Astrocyte of the cerebellum (primary cell): ENCODE measurements around the gene FNDC11.

Experiments used
- DNase-seq: peaks from one replicate; pipeline ENCODE4 v3.0.0-alpha.2; 2011; ENCODE audit warnings: low read depth
- H3K4me3 ChIP-seq: 2 replicates; pipeline ENCODE4 v1.5.1; 2011; ENCODE audit warnings: mild to moderate bottlenecking, low read depth, low read length, moderate library complexity
- CTCF ChIP-seq: IDR thresholded peaks from 2 replicates; pipeline ENCODE4 v1.5.1; 2012; ENCODE audit warnings: low read length, low read depth, moderate library complexity, mild to moderate bottlenecking; ENCODE audit errors: missing control alignments
- in situ Hi-C: cut with HindIII; loops from 2 replicates; pipeline ENCODE4 v1.10.0; 2017; ENCODE audit warnings: low sequenced_read_pairs

FNDC11 gene

DNA sequence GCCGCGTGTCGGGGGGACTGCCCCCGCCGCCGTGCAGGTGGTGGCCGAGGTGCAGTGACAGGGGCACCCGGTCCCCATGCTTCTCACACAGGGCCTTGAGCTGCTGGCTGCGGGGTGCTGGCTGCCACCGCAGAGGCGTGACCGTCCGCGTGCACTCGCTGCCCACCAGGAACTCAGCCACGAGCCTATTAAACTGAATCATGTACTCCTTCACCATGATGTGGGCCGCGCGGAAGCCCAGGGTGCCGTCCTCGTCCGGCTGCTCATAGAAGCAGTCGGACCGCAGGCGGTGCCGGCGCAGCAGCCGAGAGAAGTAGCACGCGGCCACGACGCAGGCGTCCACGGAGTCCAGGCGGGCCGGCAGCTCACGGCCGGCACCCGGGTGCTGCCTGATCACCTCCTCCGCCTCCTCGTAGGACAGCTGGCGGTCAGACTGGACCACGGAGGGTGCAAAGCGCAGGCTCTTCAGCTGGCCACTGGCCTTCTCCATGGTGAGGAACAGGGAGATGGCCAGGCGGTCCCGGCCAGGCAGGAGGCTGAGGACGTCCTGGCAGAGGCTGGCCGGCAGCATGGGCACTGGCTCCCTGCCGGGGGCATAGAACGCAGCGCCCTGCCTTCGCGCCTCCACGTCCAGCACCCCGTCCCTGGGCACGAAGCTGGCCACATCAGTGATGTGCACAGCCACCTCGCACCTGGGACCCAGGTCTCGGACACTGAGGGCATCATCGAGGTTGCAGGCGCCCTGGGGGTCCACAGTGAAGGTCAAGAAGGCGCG, 10.3 kb downstream of the FNDC11 start:
- in situ Hi-C loops: no loop called here
- no peak for TF ChIP-seq CTCF
- no peak for DNase-seq
- no peak overlapping the region for H3K4me3 ChIP-seq

DNA sequence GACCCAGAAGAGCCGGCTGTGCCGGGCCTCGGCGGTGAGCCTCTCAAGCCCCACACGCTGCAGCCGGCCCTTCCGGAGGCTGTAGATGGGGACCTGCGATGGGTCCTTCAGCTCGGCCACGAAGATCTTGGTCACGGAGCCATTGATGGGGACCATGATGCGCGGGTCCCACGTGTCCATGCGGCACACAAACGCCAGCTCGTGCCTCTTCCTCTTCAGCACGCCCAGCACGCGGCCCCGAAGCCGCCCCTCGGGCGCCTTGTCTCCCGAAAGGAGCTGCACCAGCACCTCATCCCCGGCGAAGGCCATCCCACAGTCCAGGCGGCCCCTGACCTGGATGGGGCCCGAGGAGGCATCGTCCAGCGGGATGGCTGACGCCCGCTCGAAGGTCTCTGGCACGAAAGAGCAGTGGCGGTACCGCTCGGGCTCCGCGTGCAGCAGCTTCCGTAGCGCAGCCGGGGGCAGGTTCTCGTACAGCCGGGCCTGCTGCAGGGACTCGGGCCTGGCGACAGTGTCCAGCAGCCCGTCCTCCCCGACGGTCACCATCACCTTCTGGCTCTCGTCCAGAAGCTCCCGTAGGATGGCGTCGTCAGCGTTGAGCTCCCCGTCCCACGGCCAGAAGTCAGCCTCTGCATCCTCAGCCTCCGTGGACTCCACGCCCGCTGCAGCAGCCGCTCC, 11.2 kb downstream of the FNDC11 start:
- no peak for TF ChIP-seq CTCF
- in situ Hi-C loops: no loop called here

GRCh38 chr20:63565699-63566335, 11.9 kb downstream of the FNDC11 start:
- no peak for TF ChIP-seq CTCF
- no peak for DNase-seq
- in situ Hi-C loops: no loop called here
- no peak overlapping the region for H3K4me3 ChIP-seq

More for the DNA sequence above, 11.2 kb downstream of the FNDC11 start:
- DNase-seq: no peak
- H3K4me3 ChIP-seq: no peak overlapping the region

DNA sequence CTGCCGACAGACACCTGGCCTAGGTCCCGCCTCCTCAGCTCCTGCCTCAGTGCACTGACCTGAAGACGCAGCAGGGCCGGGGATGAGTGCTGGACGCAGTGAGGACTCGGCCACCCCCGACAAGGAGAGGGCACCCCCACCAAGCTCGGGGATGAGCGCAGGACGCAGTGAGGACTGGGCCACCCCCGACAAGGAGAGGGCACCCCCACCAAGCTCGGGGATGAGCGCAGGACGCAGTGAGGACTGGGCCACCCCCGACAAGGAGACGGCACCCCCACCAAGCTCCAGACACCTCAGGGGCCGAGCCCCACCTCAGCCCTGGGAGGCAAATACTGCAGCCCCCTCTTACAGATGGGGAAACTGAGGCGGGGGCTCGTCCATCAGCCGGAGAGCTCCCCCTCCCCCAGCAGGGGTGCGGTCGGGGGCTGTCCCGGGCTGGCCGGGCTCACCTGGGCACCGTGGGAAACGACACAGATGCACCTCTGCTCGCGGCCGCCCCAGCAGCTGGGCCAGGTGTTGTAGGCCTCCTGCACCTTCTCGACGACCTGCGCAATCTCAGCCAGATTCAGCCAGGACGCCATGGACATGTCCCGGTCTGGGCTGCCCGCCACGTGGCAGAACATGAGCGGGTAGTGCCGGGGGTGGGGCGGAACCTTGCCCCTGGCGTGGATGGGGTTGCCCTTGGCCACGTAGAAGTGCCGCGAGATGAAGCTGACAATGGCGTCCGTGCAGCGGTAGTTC, 12.6 kb downstream of the FNDC11 start:
- no peak for DNase-seq
- TF ChIP-seq CTCF: no peak
- in situ Hi-C loops: no loop called here
- H3K4me3 ChIP-seq: no peak overlapping the region

GRCh38 chr20:63567136-63567385, 13.1 kb downstream of the FNDC11 start:
- in situ Hi-C loops: no loop called here
- H3K4me3 ChIP-seq: no peak overlapping the region
- TF ChIP-seq CTCF: no peak
- DNase-seq: no peak

DNA sequence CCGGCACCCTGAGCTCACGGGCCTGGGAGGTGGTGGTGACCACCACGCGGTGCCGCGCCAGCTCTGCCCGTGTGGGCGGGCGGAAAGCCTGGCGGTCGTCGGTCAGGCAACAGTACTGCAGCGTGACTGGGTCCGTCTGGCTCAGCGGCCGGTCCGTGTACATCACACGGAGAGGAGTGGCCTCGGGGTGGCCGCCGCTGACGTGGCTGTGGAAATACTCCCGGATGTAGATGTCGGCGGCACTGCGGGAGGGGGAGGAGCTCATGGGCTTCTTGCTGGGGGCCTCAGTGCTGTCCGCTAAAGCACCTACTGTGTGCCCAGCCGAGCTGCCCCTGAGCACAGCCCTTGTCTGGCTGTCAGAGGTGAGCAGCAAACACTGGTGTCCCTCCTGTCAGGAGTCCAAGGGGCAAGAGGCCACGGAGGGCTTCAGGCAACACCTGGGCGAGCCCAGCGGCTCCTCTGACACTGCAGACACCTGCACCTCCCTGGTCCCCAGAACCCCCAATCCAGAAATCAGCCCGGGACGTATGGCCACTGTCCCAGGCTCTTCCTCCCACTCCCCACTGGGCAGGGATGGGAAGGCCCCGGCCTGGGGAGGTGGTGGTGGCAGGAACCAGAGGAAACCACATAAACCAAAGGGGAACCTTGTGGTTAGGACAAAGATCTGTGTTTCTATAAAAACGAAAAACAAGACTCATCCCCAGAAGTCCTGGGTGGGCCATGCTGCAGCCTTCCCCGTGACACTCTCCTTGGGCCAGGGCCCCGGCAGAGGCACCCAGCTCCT, 13.6 kb downstream of the FNDC11 start:
- H3K4me3 ChIP-seq: no peak overlapping the region
- TF ChIP-seq CTCF: no peak
- in situ Hi-C loops: no loop called here
- DNase-seq: no peak
